Measurements from ENCODE around the gene UNC13B. TPM values are rescaled to one million over a fixed set of nuclear protein-coding genes. Genes with fewer than 3 reads are reported as not detected.
"Not testable (repeated sequence)": the region's sequence is repeated elsewhere in the genome, so short reads cannot be mapped to it uniquely, and the experiment has no call there.

Gene UNC13B
- total RNA-seq, 2 donors from 2014 or later, result 1.4 to 1.7 TPM

DNA sequence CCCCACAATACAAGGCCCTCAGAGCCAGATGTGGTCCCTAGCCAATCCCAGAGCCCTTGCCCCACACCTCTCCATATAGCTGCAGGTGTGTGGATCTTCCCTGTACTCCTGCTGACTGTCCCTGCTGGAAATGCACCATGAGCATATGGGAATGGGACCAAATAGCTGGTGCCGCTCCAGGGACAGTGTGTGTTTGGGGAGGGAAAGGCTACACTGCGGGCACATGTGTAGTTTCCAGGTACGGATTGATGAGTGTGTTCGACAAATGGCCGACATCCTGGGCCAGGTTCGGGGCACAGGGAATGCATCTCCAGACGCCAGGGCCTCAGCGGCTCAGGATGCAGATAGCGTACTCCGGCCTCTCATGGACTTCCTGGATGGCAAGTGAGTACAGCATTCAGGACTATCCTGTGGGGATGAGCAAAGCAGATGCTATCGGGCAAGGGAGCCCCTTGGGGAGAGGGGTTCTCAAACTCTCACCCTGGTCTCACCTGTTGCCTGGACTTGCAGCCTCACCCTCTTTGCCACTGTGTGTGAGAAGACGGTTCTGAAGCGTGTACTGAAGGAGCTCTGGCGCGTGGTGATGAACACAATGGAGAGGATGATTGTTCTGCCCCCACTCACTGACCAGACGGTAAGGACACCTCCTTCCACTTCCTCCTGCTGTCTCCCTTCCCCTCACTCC, 237.0 kb downstream of the UNC13B start:
- ATAC-seq (replicated peaks), result no peak
- no peaks in the 10 kb centered on the region for H3K4me1 Mint-ChIP-seq
- no peaks in the 10 kb centered on the region for H3K36me3 Mint-ChIP-seq (ENCODE audit: low read depth)
- H3K9me3 Mint-ChIP-seq, result no peaks in the 10 kb centered on the region
- H3K27ac Mint-ChIP-seq, result peak overlapping the region; percentile 31
- no peak overlapping the region for H3K4me3 Mint-ChIP-seq
- H3K27me3 Mint-ChIP-seq, result peaks cover 16% of the 10 kb centered on the region

- Mint-ChIP-seq H3K27me3 (peaks cover 27% of the 10 kb centered on the region), H3K4me1 (no peaks in the 10 kb centered on the region), H3K4me3 (no peak overlapping the region), H3K36me3 (ENCODE audit: low read depth) (no peaks in the 10 kb centered on the region), H3K9me3 (no peaks in the 10 kb centered on the region), H3K27ac (no peak overlapping the region)
- ATAC-seq (replicated peaks), result no peak
Observed at GRCh38 chr9:35404865-35405264, 243.1 kb downstream of the UNC13B start.

GRCh38 chr9:35406183-35406959, 244.6 kb downstream of the UNC13B start:
- H3K36me3 Mint-ChIP-seq (ENCODE audit: low read depth), result no peaks in the 10 kb centered on the region
- H3K27me3 Mint-ChIP-seq, result peaks cover 23% of the 10 kb centered on the region
- H3K9me3 Mint-ChIP-seq, result no peaks in the 10 kb centered on the region
- H3K27ac Mint-ChIP-seq, result no peak overlapping the region
- ATAC-seq (replicated peaks), result peak; percentile 54
- no peaks in the 10 kb centered on the region for H3K4me1 Mint-ChIP-seq
- H3K4me3 Mint-ChIP-seq, result peak overlapping the region; percentile 17

GRCh38 chr9:35407846-35408245, 246.0 kb downstream of the UNC13B start:
- Mint-ChIP-seq H3K9me3 (no peaks in the 10 kb centered on the region), H3K4me1 (no peaks in the 10 kb centered on the region), H3K4me3 (no peak overlapping the region), H3K27ac (no peak overlapping the region), H3K27me3 (peaks cover 29% of the 10 kb centered on the region), H3K36me3 (ENCODE audit: low read depth) (no peaks in the 10 kb centered on the region)
- no peak for ATAC-seq (replicated peaks)

- not testable (repeated sequence) for H3K36me3 Mint-ChIP-seq (ENCODE audit: low read depth); H3K4me1 Mint-ChIP-seq; ATAC-seq (replicated peaks); H3K9me3 Mint-ChIP-seq; H3K4me3 Mint-ChIP-seq; H3K27ac Mint-ChIP-seq
- H3K27me3 Mint-ChIP-seq, result peaks cover 32% of the 10 kb centered on the region
Observed at GRCh38 chr9:35409434-35409833, 247.6 kb downstream of the UNC13B start.

- Mint-ChIP-seq H3K27ac (no peak overlapping the region), H3K4me1 (no peaks in the 10 kb centered on the region), H3K9me3 (no peaks in the 10 kb centered on the region), H3K36me3 (ENCODE audit: low read depth) (no peaks in the 10 kb centered on the region), H3K27me3 (peaks cover 58% of the 10 kb centered on the region), H3K4me3 (no peak overlapping the region)
- ATAC-seq (replicated peaks), result no peak
Observed at GRCh38 chr9:35414889-35415288, 253.1 kb downstream of the UNC13B start.

- ATAC-seq (replicated peaks), result no peak
- Mint-ChIP-seq H3K4me3 (no peak overlapping the region), H3K4me1 (no peaks in the 10 kb centered on the region)
Observed at GRCh38 chr9:35415402-35416097, 253.7 kb downstream of the UNC13B start.

DNA sequence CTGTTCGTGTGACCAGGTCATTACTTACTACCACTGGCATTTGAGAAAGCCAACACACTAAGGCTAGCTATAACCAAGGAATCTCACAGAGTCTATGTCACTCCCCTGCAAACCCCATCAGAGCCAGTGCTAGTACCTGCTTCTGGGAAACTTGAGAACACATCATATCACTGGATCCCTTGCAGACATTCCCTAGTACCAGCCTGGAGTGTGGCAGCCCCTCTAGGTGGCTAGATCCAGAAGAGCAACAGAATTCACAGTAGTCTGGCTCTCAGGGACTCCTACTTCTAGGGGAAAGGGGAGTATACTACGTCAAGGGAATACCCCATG, 254.3 kb downstream of the UNC13B start:
- Mint-ChIP-seq H3K27me3 (peaks cover 62% of the 10 kb centered on the region), H3K36me3 (ENCODE audit: low read depth) (no peaks in the 10 kb centered on the region), H3K4me1 (no peaks in the 10 kb centered on the region), H3K4me3 (no peak overlapping the region), H3K9me3 (no peaks in the 10 kb centered on the region), H3K27ac (no peak overlapping the region)
- ATAC-seq (replicated peaks), result no peak

More at GRCh38 chr9:35415402-35416097, 253.7 kb downstream of the UNC13B start:
- no peak overlapping the region for H3K27ac Mint-ChIP-seq
- no peaks in the 10 kb centered on the region for H3K9me3 Mint-ChIP-seq
- no peaks in the 10 kb centered on the region for H3K36me3 Mint-ChIP-seq (ENCODE audit: low read depth)
- H3K27me3 Mint-ChIP-seq, result peaks cover 62% of the 10 kb centered on the region

GRCh38 chr9:35422346-35422745, 260.5 kb downstream of the UNC13B start:
- Mint-ChIP-seq H3K4me3 (no peak overlapping the region), H3K27me3 (peaks cover 40% of the 10 kb centered on the region), H3K27ac (no peak overlapping the region), H3K4me1 (no peaks in the 10 kb centered on the region), H3K36me3 (ENCODE audit: low read depth) (no peaks in the 10 kb centered on the region), H3K9me3 (no peaks in the 10 kb centered on the region)
- no peak for ATAC-seq (replicated peaks)

DNA sequence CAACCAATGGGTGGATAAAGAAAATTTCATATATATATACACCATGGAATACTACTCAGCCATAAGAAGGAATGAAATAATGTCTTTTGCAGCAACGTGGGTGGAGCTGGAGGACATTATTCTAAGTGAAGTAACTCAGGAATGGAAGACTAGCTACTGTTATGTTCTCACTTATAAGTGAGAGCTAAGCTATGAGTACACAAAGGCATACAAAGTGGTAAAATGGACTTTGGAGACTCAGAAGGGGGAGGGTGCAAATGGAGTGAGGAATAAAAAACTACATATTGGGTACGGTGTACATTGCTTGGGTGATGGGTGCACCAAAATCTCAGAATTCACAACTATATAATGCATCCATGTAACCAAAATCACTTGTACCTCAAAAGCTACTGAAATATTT, 260.9 kb downstream of the UNC13B start:
- Mint-ChIP-seq H3K27me3 (peaks cover 39% of the 10 kb centered on the region), H3K4me3 (no peak overlapping the region), H3K36me3 (ENCODE audit: low read depth) (no peaks in the 10 kb centered on the region), H3K9me3 (no peaks in the 10 kb centered on the region), H3K4me1 (no peaks in the 10 kb centered on the region), H3K27ac (no peak overlapping the region)
- no peak for ATAC-seq (replicated peaks)

- Mint-ChIP-seq H3K4me3 (no peak overlapping the region), H3K27me3 (peaks cover 39% of the 10 kb centered on the region), H3K4me1 (no peaks in the 10 kb centered on the region), H3K36me3 (ENCODE audit: low read depth) (no peaks in the 10 kb centered on the region), H3K9me3 (peaks cover 6% of the 10 kb centered on the region), H3K27ac (no peak overlapping the region)
- ATAC-seq (replicated peaks), result no peak
Observed at GRCh38 chr9:35423499-35423898, 261.7 kb downstream of the UNC13B start.

DNA sequence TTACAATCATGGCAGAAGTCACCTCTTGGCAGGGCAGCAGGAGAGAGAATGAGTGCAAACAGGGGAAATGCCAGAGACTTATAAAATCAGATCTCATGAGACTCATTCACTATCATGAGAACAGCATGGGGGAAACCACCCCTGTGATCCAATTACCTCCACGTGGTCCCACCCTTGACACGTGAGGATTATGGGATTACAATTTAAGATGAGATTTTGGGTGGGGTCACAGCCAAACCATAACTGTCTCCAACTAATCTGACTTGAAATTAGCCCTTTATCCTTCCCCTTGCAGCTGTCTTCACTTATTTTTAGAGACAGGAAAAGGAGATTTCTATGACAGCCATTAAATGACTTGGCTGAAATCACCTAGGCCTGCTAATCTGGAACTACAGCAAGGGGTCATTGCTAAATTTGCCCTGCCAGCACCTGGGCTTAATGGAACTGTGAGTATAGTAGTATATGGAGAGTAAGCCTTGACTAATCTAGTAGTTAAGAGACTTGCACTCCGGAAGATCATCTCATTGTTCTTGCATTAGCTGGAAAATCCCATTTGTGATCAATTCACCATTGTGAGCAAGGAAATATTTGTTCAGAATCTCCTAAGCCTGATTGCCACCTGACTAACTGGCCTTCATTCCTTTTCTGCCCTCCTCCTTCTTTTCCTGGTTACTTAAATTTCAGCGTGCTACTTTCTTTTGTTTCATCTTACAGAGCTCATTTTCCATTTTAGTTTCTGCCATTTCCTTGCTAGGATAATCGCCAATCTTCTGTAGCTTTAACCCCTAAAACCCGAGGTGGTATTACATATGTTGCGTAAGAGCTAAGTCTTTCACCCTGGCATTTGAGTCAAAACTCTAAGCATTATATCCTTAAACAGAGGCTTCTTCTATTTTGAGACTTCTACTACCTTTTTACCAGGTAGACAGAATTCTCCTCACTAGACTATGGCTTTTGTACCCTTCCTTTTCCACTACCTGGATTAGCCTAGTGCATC, 262.8 kb downstream of the UNC13B start:
- H3K36me3 Mint-ChIP-seq (ENCODE audit: low read depth), result no peaks in the 10 kb centered on the region

GRCh38 chr9:35426627-35427026, 264.8 kb downstream of the UNC13B start:
- H3K9me3 Mint-ChIP-seq, result peaks cover 10% of the 10 kb centered on the region
- no peak for ATAC-seq (replicated peaks)
- H3K36me3 Mint-ChIP-seq (ENCODE audit: low read depth), result no peaks in the 10 kb centered on the region
- no peaks in the 10 kb centered on the region for H3K4me1 Mint-ChIP-seq
- H3K27me3 Mint-ChIP-seq, result peaks cover 38% of the 10 kb centered on the region
- H3K4me3 Mint-ChIP-seq, result no peak overlapping the region
- H3K27ac Mint-ChIP-seq, result no peak overlapping the region

More for the DNA sequence above, 262.8 kb downstream of the UNC13B start:
- no peak for ATAC-seq (replicated peaks)
- no peaks in the 10 kb centered on the region for H3K4me1 Mint-ChIP-seq
- peaks cover 41% of the 10 kb centered on the region for H3K27me3 Mint-ChIP-seq
- H3K9me3 Mint-ChIP-seq, result peaks cover 10% of the 10 kb centered on the region
- H3K4me3 Mint-ChIP-seq, result no peak overlapping the region
- no peak overlapping the region for H3K27ac Mint-ChIP-seq

GRCh38 chr9:35431467-35431866, 269.7 kb downstream of the UNC13B start:
- no peaks in the 10 kb centered on the region for H3K4me1 Mint-ChIP-seq
- H3K36me3 Mint-ChIP-seq (ENCODE audit: low read depth), result no peaks in the 10 kb centered on the region
- no peak overlapping the region for H3K4me3 Mint-ChIP-seq
- no peak overlapping the region for H3K27ac Mint-ChIP-seq
- no peak for ATAC-seq (replicated peaks)
- peaks cover 42% of the 10 kb centered on the region for H3K27me3 Mint-ChIP-seq
- H3K9me3 Mint-ChIP-seq, result peaks cover 10% of the 10 kb centered on the region

Data from activated T-helper 17 cell treated with anti-CD3 and anti-CD28 coated beads, Interleukin-2, amount 50 U/mL, for 72 hours (primary cell).